Endothelial cell of umbilical vein (primary cell): ENCODE results near the gene FMN1. TPM values are rescaled to one million over a fixed set of nuclear protein-coding genes. Genes with fewer than 3 reads are reported as not detected.

Source experiments
- BruUV-seq: library from RNA; stranded (reverse); fragments of 400-500 nt; replicated peaks from 2 replicates; lab custom pipeline; 2021; lab: Mats Ljungman, UMichigan
- CTCF ChIA-PET: fragments of 300-600, 350-600 bp; sonication (Branson Sonifier 250); formaldehyde crosslinking; loops from one replicate; lab custom pipeline; 2021; ENCODE audit warnings: antibody characterized with exemption, inconsistent platforms; lab: Charles Lee
- POLR2A ChIA-PET: fragments of 300-600, 350-600 bp; sonication (Branson Sonifier 250); formaldehyde crosslinking; loops from one replicate; lab custom pipeline; 2021; ENCODE audit warnings: antibody characterized with exemption, inconsistent platforms; lab: Charles Lee
- DNase-seq: peaks from one replicate; pipeline ENCODE4 v3.0.0-alpha.2; 2011; ENCODE audit warnings: low read depth, low spot score
- FAIRE-seq: peaks from 2 replicates; lab custom pipeline; 2011; peaks lifted over from hg19 to GRCh38; lab: Jason Lieb, UNC
- H2AFZ ChIP-seq: 2 replicates; pipeline ENCODE4 v1.6.0; 2012; ENCODE audit warnings: low read depth, low read length, control low read depth, inconsistent platforms
- H3K27ac ChIP-seq: 2 replicates; pipeline ENCODE4 v1.5.1; 2011; ENCODE audit warnings: low read depth, mild to moderate bottlenecking, control low read depth, low read length, moderate library complexity; ENCODE audit not compliant: insufficient read depth
- H3K27me3 ChIP-seq, 2 experiments: 2 replicates each; pipeline versions ENCODE4 v1.6.0 to v1.6.1; 2011; ENCODE audit warnings: low read length in 2 of 2, mixed read lengths in 1 of 2; ENCODE audit not compliant: control insufficient read depth in 2 of 2, insufficient read depth in 2 of 2
- H3K36me3 ChIP-seq, 2 experiments: 2 replicates in 1 of 2; 3 replicates in 1 of 2; pipeline ENCODE4 v1.5.1; 2011; ENCODE audit warnings: low read length in 2 of 2, mild to moderate bottlenecking in 1 of 2, moderate library complexity in 1 of 2; ENCODE audit not compliant: control insufficient read depth in 2 of 2, insufficient read depth in 2 of 2; ENCODE audit errors: extremely low read depth in 1 of 2
- H3K4me1 ChIP-seq: 3 replicates; pipeline ENCODE4 v1.5.1; 2011; ENCODE audit warnings: mild to moderate bottlenecking, low read length; ENCODE audit not compliant: control insufficient read depth, insufficient read depth; ENCODE audit errors: extremely low read depth
- H3K4me2 ChIP-seq: 2 replicates; pipeline ENCODE4 v1.6.1; 2011; ENCODE audit warnings: low read length, control low read depth, mixed read lengths; ENCODE audit not compliant: insufficient read depth
- H3K4me3 ChIP-seq, 3 experiments: fragments of 200-600 bp in 1 of 3; sonication (generic), shearing (Covaris generic) in 1 of 3; replicated peaks in 1 of 3; 2 replicates each; pipeline ENCODE4 v1.5.1; 2011 to 2016; ENCODE audit warnings: control low read depth in 3 of 3, low read length in 3 of 3, mild to moderate bottlenecking in 2 of 3, inconsistent platforms in 1 of 3, low read depth in 1 of 3, moderate library complexity in 1 of 3; ENCODE audit not compliant: insufficient read depth in 1 of 3
- H3K79me2 ChIP-seq: 2 replicates; pipeline ENCODE4 v1.6.0; 2012; ENCODE audit warnings: low read length, inconsistent platforms; ENCODE audit not compliant: control insufficient read depth, insufficient read depth
- H3K9ac ChIP-seq: replicated peaks from 2 replicates; pipeline ENCODE3; 2011; ENCODE audit warnings: low read length, control low read depth; ENCODE audit not compliant: insufficient read depth; ENCODE audit errors: extremely low read depth
- H3K9me1 ChIP-seq: replicated peaks from 3 replicates; pipeline ENCODE4 v1.6.0; 2011; ENCODE audit warnings: mild to moderate bottlenecking, low read length; ENCODE audit not compliant: control insufficient read depth, insufficient read depth; ENCODE audit errors: extremely low read depth
- H3K9me3 ChIP-seq: replicated peaks from 2 replicates; pipeline ENCODE4 v1.5.1; 2012; ENCODE audit warnings: low read length, inconsistent platforms; ENCODE audit not compliant: control insufficient read depth, insufficient read depth
- H4K20me1 ChIP-seq: replicated peaks from 2 replicates; pipeline ENCODE3; 2011; ENCODE audit warnings: mild to moderate bottlenecking, low read length; ENCODE audit not compliant: control insufficient read depth, insufficient read depth; ENCODE audit errors: extremely low read depth
- EZH2 ChIP-seq: IDR thresholded peaks from 2 replicates; pipeline ENCODE4 v1.6.1; 2012; ENCODE audit warnings: borderline replicate concordance, low read depth, mild to moderate bottlenecking, moderate library complexity, low read length, inconsistent platforms; ENCODE audit not compliant: severe bottlenecking
- FOS ChIP-seq: IDR thresholded peaks from 2 replicates; pipeline ENCODE4 v1.6.1; 2011; ENCODE audit warnings: mild to moderate bottlenecking, low read length, moderate library complexity, borderline replicate concordance; ENCODE audit not compliant: insufficient read depth
- GATA2 ChIP-seq: IDR thresholded peaks from 2 replicates; pipeline ENCODE4 v1.7.0; 2011; ENCODE audit warnings: low read depth, mild to moderate bottlenecking, moderate library complexity, mixed read lengths, low read length; ENCODE audit not compliant: insufficient read length, insufficient read depth
- JUN ChIP-seq: IDR thresholded peaks from 2 replicates; pipeline ENCODE4 v1.6.1; 2011; ENCODE audit warnings: borderline replicate concordance, low read depth; ENCODE audit not compliant: insufficient read length, insufficient read depth
- MYC ChIP-seq: IDR thresholded peaks from one replicate; pipeline ENCODE4 v1.6.1; 2011; ENCODE audit warnings: mild to moderate bottlenecking, low read depth, low read length
- POLR2A ChIP-seq: IDR thresholded peaks from 2 replicates; pipeline ENCODE4 v1.6.1; 2012; ENCODE audit warnings: low read depth, mild to moderate bottlenecking, control low read depth, low read length
- POLR2AphosphoS5 ChIP-seq: IDR thresholded peaks from 2 replicates; pipeline ENCODE4 v1.6.1; 2012; ENCODE audit warnings: low read depth, mild to moderate bottlenecking, control low read depth, low read length, moderate library complexity; ENCODE audit not compliant: insufficient read depth
- dilution Hi-C: fragments of 300-500 bp; cut with MboI; formaldehyde crosslinking; loops from one replicate; pipeline ENCODE4 v1.15.0; 2019; ENCODE audit warnings: low sequenced_read_pairs; ENCODE audit not compliant: extremely low pct_ligation_motif_present
- intact Hi-C: fragments of 100-400 bp; cut with micrococcal nuclease; formaldehyde crosslinking; loops from one replicate; pipeline ENCODE4 v1.10.0; 2022
- polyA plus RNA-seq, 4 experiments: library from polyadenylated mRNA; depleted of rRNA in 3 of 4; stranded (reverse) in 3 of 4; unstranded in 1 of 4; fragments of >200 nt; gene quantifications; 2 replicates each; pipeline versions ENCODE4 v1.2.1 to v1.2.3, GENCODE V29; 2011 to 2012; ENCODE audit warnings: missing spikeins in 1 of 4
- total RNA-seq: library from RNA; stranded (reverse); gene quantifications from 2 replicates; pipeline ENCODE4 v1.2.3, GENCODE V29; 2021
- TF ChIP-seq, protein P1 (sequence below), 2 donors: IDR thresholded peaks; 1 replicate in 1 of 2; 2 replicates in 1 of 2; pipeline ENCODE4 v1.5.1; 2011; ENCODE audit warnings: low read length in 2 of 2, mild to moderate bottlenecking in 2 of 2, moderate library complexity in 2 of 2, control low read depth in 1 of 2, inconsistent platforms in 1 of 2, low read depth in 1 of 2; ENCODE audit not compliant: insufficient read depth in 1 of 2; ENCODE audit errors: extremely low read depth in 1 of 2
- TF ChIP-seq, protein P2 (sequence below): IDR thresholded peaks from 2 replicates; pipeline ENCODE4 v1.6.1; 2011; ENCODE audit not compliant: insufficient read depth, insufficient read length

The FMN1 gene
- total and polyA plus RNA-seq, 2 donors (not counting 3 experiments of a cell fraction or from before 2014, with no cell fraction given) = 0.01 to 0.29 TPM

DNA sequence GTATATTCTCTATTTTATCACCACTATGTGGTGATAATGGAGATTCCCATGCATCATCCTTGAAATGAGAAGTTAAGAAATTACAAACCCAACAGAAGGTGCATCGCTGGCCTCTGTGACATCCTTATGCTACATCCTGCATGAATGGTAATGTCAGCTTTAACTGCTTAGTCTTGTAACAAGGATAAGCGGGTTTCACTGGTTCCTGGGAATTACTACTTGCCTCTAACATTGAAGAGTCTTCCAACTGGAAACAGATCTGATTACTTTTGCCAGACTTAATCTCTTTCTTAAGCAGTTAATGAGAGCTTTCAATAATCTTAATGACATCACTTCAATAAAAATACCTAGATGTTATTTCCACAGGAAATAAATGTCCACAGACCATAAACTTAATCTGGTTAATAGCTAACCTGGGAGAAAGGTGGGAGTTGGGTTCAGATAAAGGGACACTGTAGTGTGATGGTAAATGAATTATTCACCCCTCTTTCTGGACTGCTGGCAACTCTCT, 44.0 kb downstream of the FMN1 start:
- no TSS peak for BruUV-seq
- FAIRE-seq (no peak), DNase-seq (no peak)
- ChIA-PET CTCF (interaction anchor here (1.1 to 1.4 kb wide), 2 partner anchors 18 to 65 kb away, joined by 4 to 5 read pairs; no protein-coding TSS in a partner anchor), POLR2A (no interaction called here)
- dilution Hi-C loops (no loop called here), intact Hi-C loops (no loop called here)
- Histone ChIP-seq H3K79me2 (no peaks in the 10 kb centered on the region), H3K4me3 (no peak overlapping the region), H3K27ac (no peak overlapping the region), H4K20me1 (no peaks in the 10 kb centered on the region), H2AFZ (no peak overlapping the region), H3K4me1 (no peaks in the 10 kb centered on the region), H3K4me2 (no peak overlapping the region), H3K27me3 (peaks cover 4 to 12% of the 10 kb centered on the region in 2 experiments), H3K9ac (no peak overlapping the region), H3K9me1 (no peaks in the 10 kb centered on the region), H3K36me3 (no peaks in the 10 kb centered on the region), H3K9me3 (no peaks in the 10 kb centered on the region)
- TF ChIP-seq JUN = no peak
- TF ChIP-seq, protein P1, sequence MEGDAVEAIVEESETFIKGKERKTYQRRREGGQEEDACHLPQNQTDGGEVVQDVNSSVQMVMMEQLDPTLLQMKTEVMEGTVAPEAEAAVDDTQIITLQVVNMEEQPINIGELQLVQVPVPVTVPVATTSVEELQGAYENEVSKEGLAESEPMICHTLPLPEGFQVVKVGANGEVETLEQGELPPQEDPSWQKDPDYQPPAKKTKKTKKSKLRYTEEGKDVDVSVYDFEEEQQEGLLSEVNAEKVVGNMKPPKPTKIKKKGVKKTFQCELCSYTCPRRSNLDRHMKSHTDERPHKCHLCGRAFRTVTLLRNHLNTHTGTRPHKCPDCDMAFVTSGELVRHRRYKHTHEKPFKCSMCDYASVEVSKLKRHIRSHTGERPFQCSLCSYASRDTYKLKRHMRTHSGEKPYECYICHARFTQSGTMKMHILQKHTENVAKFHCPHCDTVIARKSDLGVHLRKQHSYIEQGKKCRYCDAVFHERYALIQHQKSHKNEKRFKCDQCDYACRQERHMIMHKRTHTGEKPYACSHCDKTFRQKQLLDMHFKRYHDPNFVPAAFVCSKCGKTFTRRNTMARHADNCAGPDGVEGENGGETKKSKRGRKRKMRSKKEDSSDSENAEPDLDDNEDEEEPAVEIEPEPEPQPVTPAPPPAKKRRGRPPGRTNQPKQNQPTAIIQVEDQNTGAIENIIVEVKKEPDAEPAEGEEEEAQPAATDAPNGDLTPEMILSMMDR (IDR thresholded peaks at IDR 0.05; ENCODE audit: extremely low read depth in 1 of 2, insufficient read depth in 1 of 2, low read depth in 1 of 2, low read length in 2 of 2) = no peak
- TF ChIP-seq POLR2A = no peak
- TF ChIP-seq EZH2 = no peak
- TF ChIP-seq, protein P2, sequence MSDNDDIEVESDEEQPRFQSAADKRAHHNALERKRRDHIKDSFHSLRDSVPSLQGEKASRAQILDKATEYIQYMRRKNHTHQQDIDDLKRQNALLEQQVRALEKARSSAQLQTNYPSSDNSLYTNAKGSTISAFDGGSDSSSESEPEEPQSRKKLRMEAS = no peak

DNA sequence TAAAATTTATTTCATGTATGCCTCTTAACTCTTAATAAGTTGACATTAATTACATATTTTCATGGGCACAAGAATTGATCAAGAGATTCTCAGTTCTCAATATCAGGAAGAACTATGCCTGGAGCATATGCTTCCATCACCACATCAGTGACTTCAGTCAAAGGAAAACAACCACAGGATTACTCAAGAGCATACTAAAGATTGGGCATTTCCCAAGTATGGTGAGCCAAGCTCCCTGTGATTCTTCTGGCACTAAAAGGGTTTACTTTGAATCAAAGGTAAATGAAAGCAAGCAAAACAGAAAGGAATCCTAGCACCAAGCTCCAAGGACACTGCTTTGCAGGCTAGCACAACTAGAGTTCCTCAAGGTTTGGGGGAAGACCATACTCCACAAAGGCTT, 44.6 kb downstream of the FMN1 start:
- no peak for FAIRE-seq
- Histone ChIP-seq H3K4me2 (no peak overlapping the region), H3K4me3 (no peak overlapping the region), H4K20me1 (no peaks in the 10 kb centered on the region), H3K27me3 (peaks cover 4 to 12% of the 10 kb centered on the region in 2 experiments), H3K9me3 (no peaks in the 10 kb centered on the region), H3K36me3 (no peaks in the 10 kb centered on the region), H3K79me2 (no peaks in the 10 kb centered on the region), H3K9me1 (no peaks in the 10 kb centered on the region), H3K27ac (no peak overlapping the region), H3K9ac (no peak overlapping the region), H3K4me1 (no peaks in the 10 kb centered on the region), H2AFZ (no peak overlapping the region)
- DNase-seq = no peak
- intact Hi-C loops (no loop called here), dilution Hi-C loops (no loop called here)
- BruUV-seq = no TSS peak
- ChIA-PET CTCF (interaction anchor here (2.9 kb wide), 1 partner anchor 17 kb away, joined by 9 read pairs; no protein-coding TSS in a partner anchor), POLR2A (no interaction called here)
- TF ChIP-seq EZH2 (no peak), GATA2 (no peak), MYC (no peak), FOS (no peak), POLR2AphosphoS5 (no peak), JUN (no peak), POLR2A (no peak)
- TF ChIP-seq, protein P1 (IDR thresholded peaks at IDR 0.05; ENCODE audit: extremely low read depth in 1 of 2, insufficient read depth in 1 of 2, low read depth in 1 of 2, low read length in 2 of 2) = no peak
- TF ChIP-seq, protein P2 = no peak
